ENCODE measurements around the gene EEFSEC. TPM values are rescaled to one million over a fixed set of nuclear protein-coding genes. Genes with fewer than 3 reads are reported as not detected.

The EEFSEC gene, protein sequence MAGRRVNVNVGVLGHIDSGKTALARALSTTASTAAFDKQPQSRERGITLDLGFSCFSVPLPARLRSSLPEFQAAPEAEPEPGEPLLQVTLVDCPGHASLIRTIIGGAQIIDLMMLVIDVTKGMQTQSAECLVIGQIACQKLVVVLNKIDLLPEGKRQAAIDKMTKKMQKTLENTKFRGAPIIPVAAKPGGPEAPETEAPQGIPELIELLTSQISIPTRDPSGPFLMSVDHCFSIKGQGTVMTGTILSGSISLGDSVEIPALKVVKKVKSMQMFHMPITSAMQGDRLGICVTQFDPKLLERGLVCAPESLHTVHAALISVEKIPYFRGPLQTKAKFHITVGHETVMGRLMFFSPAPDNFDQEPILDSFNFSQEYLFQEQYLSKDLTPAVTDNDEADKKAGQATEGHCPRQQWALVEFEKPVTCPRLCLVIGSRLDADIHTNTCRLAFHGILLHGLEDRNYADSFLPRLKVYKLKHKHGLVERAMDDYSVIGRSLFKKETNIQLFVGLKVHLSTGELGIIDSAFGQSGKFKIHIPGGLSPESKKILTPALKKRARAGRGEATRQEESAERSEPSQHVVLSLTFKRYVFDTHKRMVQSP
- total RNA-seq, result 8.0 TPM

- Histone ChIP-seq H3K4me1 (ENCODE audit: insufficient read depth, low read length) (peaks cover 30% of the 10 kb centered on the region), H3K27me3 (ENCODE audit: insufficient read depth, low read length) (no peaks in the 10 kb centered on the region), H3K4me3 (ENCODE audit: low read length) (peak within 1 kb of the TSS; percentile 82), H3K9me3 (ENCODE audit: low read depth, low read length) (no peaks in the 10 kb centered on the region)
Observed at GRCh38 chr3:128153156-128154041, at the start of gene EEFSEC. TSS of gene EEFSEC (plus strand) at chr3:128153481. CDS start at chr3:128153508, 27 bp downstream.

GRCh38 chr3:128107834-128108233, 45.4 kb upstream of the EEFSEC start:
- Histone ChIP-seq H3K9me3 (ENCODE audit: low read depth, low read length) (no peaks in the 10 kb centered on the region), H3K4me3 (ENCODE audit: low read length) (no peak overlapping the region), H3K27me3 (ENCODE audit: insufficient read depth, low read length) (no peaks in the 10 kb centered on the region), H3K4me1 (ENCODE audit: insufficient read depth, low read length) (peaks cover 9% of the 10 kb centered on the region)

GRCh38 chr3:128111147-128111546, 42.1 kb upstream of the EEFSEC start:
- H3K27me3 ChIP-seq (ENCODE audit: insufficient read depth, low read length), result no peaks in the 10 kb centered on the region
- no peak overlapping the region for H3K4me3 ChIP-seq (ENCODE audit: low read length)
- no peaks in the 10 kb centered on the region for H3K9me3 ChIP-seq (ENCODE audit: low read depth, low read length)
- H3K4me1 ChIP-seq (ENCODE audit: insufficient read depth, low read length), result peaks cover 14% of the 10 kb centered on the region

- no peak overlapping the region for H3K4me3 ChIP-seq (ENCODE audit: low read length)
- no peaks in the 10 kb centered on the region for H3K9me3 ChIP-seq (ENCODE audit: low read depth, low read length)
Observed at GRCh38 chr3:128112357-128112968, 40.8 kb upstream of the EEFSEC start.

GRCh38 chr3:128113817-128114794, 39.2 kb upstream of the EEFSEC start:
- Histone ChIP-seq H3K4me1 (ENCODE audit: insufficient read depth, low read length) (peaks cover 14% of the 10 kb centered on the region), H3K27me3 (ENCODE audit: insufficient read depth, low read length) (no peaks in the 10 kb centered on the region), H3K9me3 (ENCODE audit: low read depth, low read length) (no peaks in the 10 kb centered on the region), H3K4me3 (ENCODE audit: low read length) (no peak overlapping the region)

More at GRCh38 chr3:128112357-128112968, 40.8 kb upstream of the EEFSEC start:
- Histone ChIP-seq H3K4me1 (ENCODE audit: insufficient read depth, low read length) (peaks cover 14% of the 10 kb centered on the region), H3K27me3 (ENCODE audit: insufficient read depth, low read length) (no peaks in the 10 kb centered on the region)

GRCh38 chr3:128122013-128122412, 31.3 kb upstream of the EEFSEC start:
- H3K4me1 ChIP-seq (ENCODE audit: insufficient read depth, low read length), result peaks cover 13% of the 10 kb centered on the region
- H3K9me3 ChIP-seq (ENCODE audit: low read depth, low read length), result no peaks in the 10 kb centered on the region
- no peaks in the 10 kb centered on the region for H3K27me3 ChIP-seq (ENCODE audit: insufficient read depth, low read length)
- no peak overlapping the region for H3K4me3 ChIP-seq (ENCODE audit: low read length)

- H3K27me3 ChIP-seq (ENCODE audit: insufficient read depth, low read length), result no peaks in the 10 kb centered on the region
- H3K4me1 ChIP-seq (ENCODE audit: insufficient read depth, low read length), result peaks cover 14% of the 10 kb centered on the region
- no peaks in the 10 kb centered on the region for H3K9me3 ChIP-seq (ENCODE audit: low read depth, low read length)
- peak overlapping the region; percentile 71 for H3K4me3 ChIP-seq (ENCODE audit: low read length)
Observed at GRCh38 chr3:128123156-128123537, 30.1 kb upstream of the EEFSEC start.

DNA sequence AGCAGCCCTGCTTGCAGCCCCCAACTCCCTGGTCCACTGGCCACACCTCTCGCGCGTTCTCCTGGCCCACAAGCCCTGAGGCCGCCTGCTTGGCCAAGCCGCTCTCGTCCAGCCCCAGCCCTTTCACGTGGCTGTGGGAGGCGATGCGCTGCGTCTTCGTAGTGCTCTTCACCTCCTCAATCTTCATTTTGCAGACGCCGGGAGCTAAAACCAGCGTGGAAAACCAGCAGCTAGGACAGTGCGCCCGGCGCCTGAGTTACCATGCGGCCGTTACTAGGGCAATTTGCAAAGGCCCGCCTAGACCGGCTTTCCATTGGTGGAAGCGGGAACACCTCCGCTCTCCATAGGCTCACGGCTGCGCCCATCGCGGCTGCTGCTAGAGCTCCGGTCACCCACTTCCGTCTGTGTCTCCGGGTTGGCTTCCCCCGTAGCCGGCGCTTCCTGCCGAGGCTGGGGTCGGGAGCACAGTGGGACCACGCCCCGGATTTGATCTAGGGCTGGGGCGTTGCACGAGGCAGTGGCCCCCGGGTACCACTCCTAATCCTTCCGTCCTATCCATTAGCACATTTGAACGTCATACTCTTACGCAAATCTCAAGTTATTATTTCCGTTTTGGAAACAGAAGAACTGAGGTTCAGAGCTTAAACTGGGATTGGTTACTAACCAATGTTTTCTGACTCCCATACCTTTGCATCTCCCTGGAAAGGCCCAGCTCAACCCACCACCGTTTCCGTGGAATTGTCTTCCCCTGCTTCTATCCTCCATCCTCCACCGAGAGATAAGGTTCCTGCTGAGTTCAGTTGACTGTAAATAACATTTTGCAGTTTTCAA, 29.5 kb upstream of the EEFSEC start, which contains the start of gene RUVBL1:
RUVBL1 (minus strand) TSS at position 275 of the 831 bp plus-strand sequence; CDS start at position 187, 88 bp downstream.
- peak within 1 kb of the TSS; percentile 71 for H3K4me3 ChIP-seq (ENCODE audit: low read length)
- H3K27me3 ChIP-seq (ENCODE audit: insufficient read depth, low read length), result no peaks in the 10 kb centered on the region
- H3K4me1 ChIP-seq (ENCODE audit: insufficient read depth, low read length), result peaks cover 17% of the 10 kb centered on the region
- no peaks in the 10 kb centered on the region for H3K9me3 ChIP-seq (ENCODE audit: low read depth, low read length)

DNA sequence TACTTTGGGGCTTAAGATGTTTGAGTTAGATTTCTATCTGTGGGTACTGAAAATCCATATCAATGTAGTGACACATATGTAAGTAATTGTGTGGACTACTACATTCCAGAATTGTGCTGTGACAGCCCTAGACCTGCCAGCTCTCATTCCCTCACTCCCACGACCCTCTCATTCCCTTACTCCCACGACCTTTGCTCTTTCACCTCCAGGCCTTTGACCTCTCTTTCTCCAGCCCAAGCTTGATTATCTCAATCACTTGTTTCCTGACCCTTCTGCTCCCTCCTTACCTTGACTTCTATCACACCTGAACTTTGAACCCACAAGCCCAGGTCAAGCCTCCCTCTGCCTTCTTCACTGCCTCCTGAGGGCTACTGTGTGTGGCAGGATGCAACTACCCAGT, 26.0 kb upstream of the EEFSEC start:
- H3K9me3 ChIP-seq (ENCODE audit: low read depth, low read length), result no peaks in the 10 kb centered on the region
- H3K27me3 ChIP-seq (ENCODE audit: insufficient read depth, low read length), result no peaks in the 10 kb centered on the region
- peaks cover 17% of the 10 kb centered on the region for H3K4me1 ChIP-seq (ENCODE audit: insufficient read depth, low read length)
- H3K4me3 ChIP-seq (ENCODE audit: low read length), result no peak overlapping the region

GRCh38 chr3:128128251-128128650, 25.0 kb upstream of the EEFSEC start:
- Histone ChIP-seq H3K4me1 (ENCODE audit: insufficient read depth, low read length) (peaks cover 7% of the 10 kb centered on the region), H3K9me3 (ENCODE audit: low read depth, low read length) (no peaks in the 10 kb centered on the region), H3K4me3 (ENCODE audit: low read length) (no peak overlapping the region), H3K27me3 (ENCODE audit: insufficient read depth, low read length) (no peaks in the 10 kb centered on the region)

DNA sequence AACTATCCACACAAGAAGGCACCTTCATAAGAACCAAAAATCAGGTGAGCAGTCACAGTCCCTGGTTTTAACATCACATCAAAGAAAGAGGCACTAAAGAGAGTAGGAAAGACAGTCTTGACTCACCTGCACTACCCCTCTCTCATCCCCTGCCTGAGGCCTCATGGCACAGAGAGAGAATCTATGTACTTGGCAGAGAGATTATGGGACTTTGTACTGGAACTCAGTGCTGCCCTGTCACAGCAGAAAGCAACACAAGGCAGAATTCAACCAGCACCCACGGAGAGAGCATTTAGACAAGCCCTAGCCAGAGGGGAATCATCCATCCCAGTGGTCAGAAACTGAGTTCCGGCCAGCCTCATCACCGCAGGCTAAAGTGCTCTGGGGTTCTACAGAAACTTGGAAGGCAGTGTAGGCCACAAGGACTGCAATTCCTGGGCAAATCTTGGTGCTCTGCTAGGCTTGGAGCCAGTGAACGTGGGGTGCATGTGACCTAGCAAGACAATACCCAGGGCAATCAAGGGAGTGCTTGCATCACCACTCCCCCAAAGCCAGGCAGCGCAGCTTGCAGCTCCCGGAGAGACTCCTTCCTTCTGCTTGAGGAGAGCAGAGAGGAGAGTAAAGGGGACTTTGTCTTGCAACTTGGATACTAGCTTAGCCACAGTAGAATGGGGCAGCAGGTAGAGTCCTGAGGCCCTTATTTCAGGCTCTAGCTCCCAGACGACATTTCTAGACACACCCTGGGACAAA, 21.2 kb upstream of the EEFSEC start:
- no peak overlapping the region for H3K4me3 ChIP-seq (ENCODE audit: low read length)
- H3K4me1 ChIP-seq (ENCODE audit: insufficient read depth, low read length), result peaks cover 4% of the 10 kb centered on the region
- peaks cover under 1% of the 10 kb centered on the region for H3K27me3 ChIP-seq (ENCODE audit: insufficient read depth, low read length)
- H3K9me3 ChIP-seq (ENCODE audit: low read depth, low read length), result no peaks in the 10 kb centered on the region

GRCh38 chr3:128133273-128133883, 19.9 kb upstream of the EEFSEC start:
- Histone ChIP-seq H3K9me3 (ENCODE audit: low read depth, low read length) (no peaks in the 10 kb centered on the region), H3K27me3 (ENCODE audit: insufficient read depth, low read length) (peaks cover 4% of the 10 kb centered on the region), H3K4me1 (ENCODE audit: insufficient read depth, low read length) (peaks cover under 1% of the 10 kb centered on the region), H3K4me3 (ENCODE audit: low read length) (no peak overlapping the region)
